Thymus (tissue), 11 donors: ENCODE measurements around the gene TMEM131L. TPM values are rescaled to one million over a fixed set of nuclear protein-coding genes. Genes with fewer than 3 reads are reported as not detected.
"Not testable (repeated sequence)": the region's sequence is repeated elsewhere in the genome, so short reads cannot be mapped to it uniquely, and the experiment has no call there.

ENCODE experiments used
- DNase-seq, 9 donors: peaks; one replicate each; pipeline ENCODE4 v3.0.0-alpha.2; 2013; ENCODE audit warnings: low spot score in 9 of 9, low read depth in 6 of 9, missing footprints in 1 of 9
- H3K27ac ChIP-seq, 2 donors: one replicate each; pipeline ENCODE4 v1.5.1; 2013; ENCODE audit warnings: control low read depth in 1 of 2, low read depth in 1 of 2, low read length in 1 of 2, mild to moderate bottlenecking in 1 of 2, moderate library complexity in 1 of 2
- H3K27me3 ChIP-seq, 2 donors: one replicate each; pipeline ENCODE4 v1.5.1; 2013; ENCODE audit warnings: low read length in 1 of 2; ENCODE audit not compliant: control insufficient read depth in 2 of 2, insufficient read depth in 1 of 2
- H3K36me3 ChIP-seq, 2 donors: one replicate each; pipeline ENCODE4 v1.5.1; 2013; ENCODE audit warnings: low read length in 1 of 2, mild to moderate bottlenecking in 1 of 2, moderate library complexity in 1 of 2; ENCODE audit not compliant: control insufficient read depth in 2 of 2, insufficient read depth in 2 of 2
- H3K4me1 ChIP-seq, 2 donors: one replicate each; pipeline ENCODE4 v1.5.1; 2013; ENCODE audit warnings: low read length in 2 of 2; ENCODE audit not compliant: control insufficient read depth in 2 of 2, insufficient read depth in 2 of 2
- H3K4me3 ChIP-seq, 2 donors: one replicate each; pipeline ENCODE4 v1.5.1; 2013; ENCODE audit warnings: low read length in 2 of 2, control low read depth in 1 of 2, mild to moderate bottlenecking in 1 of 2
- H3K9me3 ChIP-seq, 2 donors: one replicate each; pipeline ENCODE4 v1.5.1; 2013; ENCODE audit warnings: low read length in 1 of 2, mild to moderate bottlenecking in 1 of 2; ENCODE audit not compliant: control insufficient read depth in 2 of 2, insufficient read depth in 1 of 2
- WGBS: extraction: QIAGEN DNeasy Blood & Tissue Kit; methylation state at CpG from one replicate; pipeline ENCODE4 v1.1.7; 2013; 5-methylcytosine and 5-hydroxymethylcytosine counted together
- polyA plus RNA-seq: library from polyadenylated mRNA; stranded (reverse); fragments of 200-250 nt; gene quantifications from one replicate; pipeline ENCODE4 v1.2.3, GENCODE V29; 2013
- total RNA-seq: library from RNA; stranded (reverse); fragments of 120-200 nt; gene quantifications from one replicate; pipeline ENCODE4 v1.2.4, GENCODE V29; 2013
- donor health status: healthy.

The TMEM131L gene
- total and polyA plus RNA-seq, 2 donors, result 32.8 to 40.9 TPM

- no peak for DNase-seq
These were observed 94.7 kb downstream of the TMEM131L start for GRCh38 chr4:153560908-153561307.

GRCh38 chr4:153564630-153565525, 98.7 kb downstream of the TMEM131L start:
- Histone ChIP-seq H3K27me3 (no peaks in the 10 kb centered on the region), H3K9me3 (no peaks in the 10 kb centered on the region), H3K4me3 (no peak overlapping the region), H3K27ac (peak overlapping the region in 1 of 2 donors; percentile 25), H3K36me3 (peaks cover 25 to 62% of the 10 kb centered on the region in 2 donors), H3K4me1 (peaks cover 3% of the 10 kb centered on the region in 2 donors)
- WGBS, result 90% methylated on average over 7 of the region's 7 CpGs
- no peak for DNase-seq

More at GRCh38 chr4:153560908-153561307, 94.7 kb downstream of the TMEM131L start:
- 90% methylated on average over 1 of the region's 1 CpG for WGBS
- Histone ChIP-seq H3K27me3 (no peaks in the 10 kb centered on the region), H3K9me3 (no peaks in the 10 kb centered on the region), H3K4me1 (no peaks in the 10 kb centered on the region), H3K4me3 (no peak overlapping the region), H3K36me3 (peaks cover 50 to 79% of the 10 kb centered on the region in 2 donors), H3K27ac (no peak overlapping the region)

- H3K9me3 ChIP-seq, result no peaks in the 10 kb centered on the region
- no peak for DNase-seq
- H3K4me3 ChIP-seq, result no peak overlapping the region
- WGBS, result 98% methylated on average over 8 of the region's 8 CpGs
- H3K27me3 ChIP-seq, result no peaks in the 10 kb centered on the region
- H3K27ac ChIP-seq, result no peak overlapping the region
- peaks cover 3 to 13% of the 10 kb centered on the region in 2 donors for H3K4me1 ChIP-seq
- peaks cover 27 to 62% of the 10 kb centered on the region in 2 donors for H3K36me3 ChIP-seq
These were observed 100.5 kb downstream of the TMEM131L start for GRCh38 chr4:153566631-153567150.

DNA sequence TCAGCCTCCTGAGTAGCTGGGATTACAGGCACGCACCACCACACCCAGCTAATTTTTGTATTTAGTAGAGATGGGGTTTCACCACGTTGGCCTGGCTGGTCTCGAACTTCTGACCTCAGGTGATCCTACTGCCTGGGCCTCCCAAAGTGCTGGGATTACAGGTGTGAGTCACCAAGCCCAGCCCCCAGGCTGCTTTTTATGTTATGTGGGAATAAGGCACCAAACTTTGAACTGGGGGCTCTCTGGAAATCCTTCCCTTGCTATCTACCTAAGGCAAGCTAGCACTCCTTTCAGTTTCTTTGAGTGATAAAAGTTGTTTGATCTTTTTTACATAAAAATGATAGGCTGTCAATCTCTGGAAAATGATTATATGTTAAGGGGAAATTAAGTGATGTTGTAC, 101.5 kb downstream of the TMEM131L start:
- not testable (repeated sequence) for H3K4me3 ChIP-seq, DNase-seq, H3K27ac ChIP-seq, H3K9me3 ChIP-seq, H3K27me3 ChIP-seq
- WGBS, result 96% methylated on average over 3 of the region's 3 CpGs
- Histone ChIP-seq H3K36me3 (peaks cover 27 to 63% of the 10 kb centered on the region in 2 donors), H3K4me1 (peaks cover 3 to 13% of the 10 kb centered on the region in 2 donors)

DNA sequence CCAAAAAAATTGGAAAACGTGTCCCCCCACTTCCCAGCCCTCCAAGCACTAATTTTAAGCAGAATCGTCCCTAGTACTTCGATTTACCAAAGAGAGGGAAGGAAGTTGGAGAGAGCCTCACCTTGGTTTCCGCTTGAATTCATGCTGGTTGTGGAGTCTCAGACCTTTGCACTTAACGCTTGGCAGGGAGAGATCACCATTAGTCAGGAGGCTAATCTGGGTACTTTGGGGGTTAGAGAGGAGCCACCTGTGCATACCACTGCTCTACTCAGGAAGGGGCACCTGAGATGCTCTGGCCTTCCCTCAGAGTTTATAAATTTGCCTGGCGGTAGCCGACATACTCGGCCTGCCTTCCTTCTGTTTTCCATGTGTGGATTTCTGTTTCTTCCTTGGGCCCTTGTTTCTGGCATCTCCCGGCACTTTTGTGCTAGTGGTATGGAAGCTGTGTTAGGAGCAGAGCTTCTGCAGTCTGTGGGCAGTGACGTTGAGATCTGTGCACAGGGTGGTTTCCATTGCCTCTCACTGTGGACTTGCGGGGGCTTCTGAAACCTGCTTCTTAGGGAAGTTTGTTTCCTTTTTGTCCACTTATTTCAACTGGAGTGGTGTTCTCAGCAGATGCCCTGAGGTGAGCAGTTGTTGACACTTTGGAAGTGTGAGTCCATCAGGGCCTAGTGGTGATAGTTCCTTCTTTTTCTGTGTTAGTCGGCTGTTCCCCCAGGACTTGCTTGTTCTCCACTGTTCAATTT, 104.2 kb downstream of the TMEM131L start:
- Histone ChIP-seq H3K27me3 (no peaks in the 10 kb centered on the region), H3K4me1 (peaks cover 8 to 29% of the 10 kb centered on the region in 2 donors), H3K4me3 (no peak overlapping the region), H3K27ac (no peak overlapping the region), H3K36me3 (peaks cover 12 to 46% of the 10 kb centered on the region in 2 donors), H3K9me3 (no peaks in the 10 kb centered on the region)
- DNase-seq, result no peak
- whole genome bisulfite sequencing, result 93% methylated on average over 12 of the region's 12 CpGs

GRCh38 chr4:153571006-153571545, 104.9 kb downstream of the TMEM131L start:
- H3K4me3 ChIP-seq, result no peak overlapping the region
- WGBS, result 80% methylated on average over 4 of the region's 4 CpGs
- DNase-seq, result no peak
- H3K4me1 ChIP-seq, result peaks cover 8 to 29% of the 10 kb centered on the region in 2 donors
- no peaks in the 10 kb centered on the region for H3K9me3 ChIP-seq
- no peak overlapping the region for H3K27ac ChIP-seq
- H3K27me3 ChIP-seq, result no peaks in the 10 kb centered on the region
- peaks cover 12 to 46% of the 10 kb centered on the region in 2 donors for H3K36me3 ChIP-seq

GRCh38 chr4:153572609-153573008, 106.4 kb downstream of the TMEM131L start:
- no peak overlapping the region for H3K4me3 ChIP-seq
- 95% methylated on average over 3 of the region's 3 CpGs for WGBS
- no peaks in the 10 kb centered on the region for H3K27me3 ChIP-seq
- no peak for DNase-seq
- no peaks in the 10 kb centered on the region for H3K9me3 ChIP-seq
- peaks cover 8 to 30% of the 10 kb centered on the region in 2 donors for H3K4me1 ChIP-seq
- H3K27ac ChIP-seq, result no peak overlapping the region
- H3K36me3 ChIP-seq, result peaks cover 10 to 48% of the 10 kb centered on the region in 2 donors

GRCh38 chr4:153573221-153573620, 107.1 kb downstream of the TMEM131L start:
- H3K4me3 ChIP-seq, result no peak overlapping the region
- peaks cover 8 to 30% of the 10 kb centered on the region in 2 donors for H3K4me1 ChIP-seq
- peaks cover 9 to 48% of the 10 kb centered on the region in 2 donors for H3K36me3 ChIP-seq
- H3K27ac ChIP-seq, result peak overlapping the region; percentile 15 to 27
- 97% methylated on average over 7 of the region's 7 CpGs for WGBS
- DNase-seq, result no peak
- H3K27me3 ChIP-seq, result no peaks in the 10 kb centered on the region
- H3K9me3 ChIP-seq, result no peaks in the 10 kb centered on the region
